Cardiac muscle cell (in vitro differentiated cells and primary cell): ENCODE measurements around the gene PLA1A. TPM values are rescaled to one million over a fixed set of nuclear protein-coding genes. Genes with fewer than 3 reads are reported as not detected.

Source experiments
- DNase-seq, 2 donors: peaks; one replicate each; pipeline versions ENCODE4 v3.0.0 to v3.0.0-alpha.2; 2010 to 2017; ENCODE audit warnings: low read depth in 1 of 2, low spot score in 1 of 2
- H3K27ac ChIP-seq: fragments of 200-600 bp; sonication (generic); 2 replicates; pipeline ENCODE4 v1.5.1; 2016
- H3K27me3 ChIP-seq: fragments of 200-600 bp; sonication (generic); 2 replicates; pipeline ENCODE4 v1.6.0; 2016; ENCODE audit warnings: control low read depth
- H3K36me3 ChIP-seq: fragments of 200-600 bp; sonication (generic); 2 replicates; pipeline ENCODE4 v1.5.1; 2016; ENCODE audit warnings: control low read depth
- H3K4me1 ChIP-seq: fragments of 200-600 bp; sonication (generic); 2 replicates; pipeline ENCODE4 v1.8.1; 2017; ENCODE audit warnings: low read depth, mild to moderate bottlenecking, mixed run types
- H3K4me3 ChIP-seq: fragments of 200-600 bp; sonication (generic); 2 replicates; pipeline ENCODE4 v1.5.1; 2016; ENCODE audit warnings: mild to moderate bottlenecking
- H3K9me3 ChIP-seq: fragments of 200-600 bp; sonication (generic); 2 replicates; pipeline ENCODE4 v1.5.1; 2017; ENCODE audit warnings: low read depth, mild to moderate bottlenecking, control low read depth
- CTCF ChIP-seq: IDR thresholded peaks from 2 replicates; pipeline ENCODE4 v1.5.1; 2012; ENCODE audit warnings: low read depth, mild to moderate bottlenecking, low read length
- polyA plus RNA-seq: library from polyadenylated mRNA; unstranded; fragments of >200 nt; fragmentation: Nextera tagmentation; extraction: Ambion mirVana; gene quantifications from 2 replicates; pipeline ENCODE4 v1.2.1, GENCODE V29; 2016
- total RNA-seq: library from RNA; depleted of rRNA; stranded (reverse); fragments of >200 nt; gene quantifications from 2 replicates; pipeline ENCODE4 v1.2.3, GENCODE V29; 2016

Gene PLA1A
- total and polyA plus RNA-seq, 2 experiments from 2014 or later, result 0.07 TPM; not detected in 1

GRCh38 chr3:119602676-119603075, 5.0 kb downstream of the PLA1A start:
- Histone ChIP-seq H3K36me3 (no peaks in the 10 kb centered on the region), H3K4me1 (peaks cover 39% of the 10 kb centered on the region), H3K9me3 (no peaks in the 10 kb centered on the region), H3K4me3 (no peak overlapping the region), H3K27ac (no peak overlapping the region), H3K27me3 (no peaks in the 10 kb centered on the region)
- DNase-seq, result no peak
- no peak for TF ChIP-seq CTCF

- H3K27me3 ChIP-seq, result no peaks in the 10 kb centered on the region
- no peak overlapping the region for H3K4me3 ChIP-seq
- H3K36me3 ChIP-seq, result no peaks in the 10 kb centered on the region
- peak in 1 of 2 donors; percentile 66 for DNase-seq
- peaks cover 32% of the 10 kb centered on the region for H3K4me1 ChIP-seq
- H3K9me3 ChIP-seq, result no peaks in the 10 kb centered on the region
- TF ChIP-seq CTCF, result no peak
- no peak overlapping the region for H3K27ac ChIP-seq
These were observed 7.2 kb downstream of the PLA1A start for GRCh38 chr3:119604878-119605277.

- no peaks in the 10 kb centered on the region for H3K27me3 ChIP-seq
- no peaks in the 10 kb centered on the region for H3K36me3 ChIP-seq
- no peaks in the 10 kb centered on the region for H3K4me1 ChIP-seq
- H3K27ac ChIP-seq, result no peak overlapping the region
- no peak for DNase-seq
- no peaks in the 10 kb centered on the region for H3K9me3 ChIP-seq
- H3K4me3 ChIP-seq, result no peak overlapping the region
- no peak for TF ChIP-seq CTCF
These were observed 10.8 kb downstream of the PLA1A start for GRCh38 chr3:119608405-119609000.

GRCh38 chr3:119609301-119609700, 11.6 kb downstream of the PLA1A start:
- TF ChIP-seq CTCF, result no peak
- Histone ChIP-seq H3K27me3 (no peaks in the 10 kb centered on the region), H3K36me3 (no peaks in the 10 kb centered on the region)

GRCh38 chr3:119611664-119612063, 14.0 kb downstream of the PLA1A start:
- Histone ChIP-seq H3K36me3 (no peaks in the 10 kb centered on the region), H3K4me1 (no peaks in the 10 kb centered on the region), H3K27ac (no peak overlapping the region), H3K9me3 (no peaks in the 10 kb centered on the region), H3K4me3 (no peak overlapping the region), H3K27me3 (no peaks in the 10 kb centered on the region)
- TF ChIP-seq CTCF, result no peak
- no peak for DNase-seq

More at GRCh38 chr3:119609301-119609700, 11.6 kb downstream of the PLA1A start:
- no peak for DNase-seq
- Histone ChIP-seq H3K27ac (no peak overlapping the region), H3K9me3 (no peaks in the 10 kb centered on the region), H3K4me1 (no peaks in the 10 kb centered on the region), H3K4me3 (no peak overlapping the region)
